HEK293T (cell line): Measurements from ENCODE around the gene NMD3.

Source experiments
- BHLHE40 ChIP-seq: fragments of 450-650 bp; IDR thresholded peaks from 2 replicates; pipeline ENCODE4 v1.6.1; 2016; ENCODE audit warnings: mild to moderate bottlenecking, moderate library complexity, borderline replicate concordance
- CTBP1 ChIP-seq: fragments of 450-650 bp; IDR thresholded peaks from 2 replicates; pipeline ENCODE4 v1.6.1; 2016; ENCODE audit warnings: borderline replicate concordance
- ELF4 ChIP-seq: fragments of 450-650 bp; IDR thresholded peaks from 2 replicates; pipeline ENCODE4 v1.6.1; 2017; ENCODE audit warnings: antibody characterized with exemption
- FOXA1 ChIP-seq: fragments of 450-650 bp; IDR thresholded peaks from 2 replicates; pipeline ENCODE4 v1.6.1; 2016; ENCODE audit warnings: mild to moderate bottlenecking
- FOXK2 ChIP-seq: fragments of 450-650 bp; IDR thresholded peaks from 2 replicates; pipeline ENCODE4 v1.6.1; 2016; ENCODE audit warnings: mild to moderate bottlenecking
- L3MBTL2 ChIP-seq: fragments of 450-650 bp; conservative IDR thresholded peaks from 2 replicates; pipeline ENCODE4 v1.6.1; 2016; ENCODE audit warnings: mild to moderate bottlenecking
- NFRKB ChIP-seq: fragments of 450-650 bp; IDR thresholded peaks from 2 replicates; pipeline ENCODE4 v1.6.1; 2016; ENCODE audit warnings: mild to moderate bottlenecking, moderate library complexity
- SP1 ChIP-seq: fragments of 450-650 bp; IDR thresholded peaks from 2 replicates; pipeline ENCODE4 v1.6.1; 2017
- TARDBP ChIP-seq: fragments of 450-650 bp; IDR thresholded peaks from 2 replicates; pipeline ENCODE4 v1.6.1; 2016

- TF ChIP-seq SP1 (no peak), FOXK2 (no peak), BHLHE40 (no peak), TARDBP (no peak), FOXA1 (no peak), L3MBTL2 (no peak), ELF4 (no peak), NFRKB (no peak), CTBP1 (no peak)
Observed at GRCh38 chr3:161244538-161244937, 23.4 kb downstream of the NMD3 start.
